GM12878 (cell line): ENCODE measurements around the gene TTC33. TPM values are rescaled to one million over a fixed set of nuclear protein-coding genes. Genes with fewer than 3 reads are reported as not detected.

ENCODE experiments used
- ATAC-seq: fragments of 200-7000 bp; cut with Tn5 transposase; 3 replicates; pipeline ENCODE4 v1.9.1; 2020; ENCODE audit warnings: mild to moderate bottlenecking, moderate library complexity
- BruUV-seq: library from RNA; stranded (reverse); fragments of 400-500 nt; replicated peaks from 2 replicates; lab custom pipeline; 2021; lab: Mats Ljungman, UMichigan
- CTCF ChIA-PET: fragments of 300-600 bp; sonication (Branson Sonifier 250); formaldehyde crosslinking; extraction: SDS; loops from one replicate; lab custom pipeline; 2021; ENCODE audit warnings: inconsistent platforms; lab: Yijun Ruan, JAX
- POLR2A ChIA-PET: fragments of 350-600 bp; formaldehyde crosslinking; extraction: SDS; loops from one replicate; lab custom pipeline; 2021; ENCODE audit warnings: inconsistent platforms; lab: Charles Lee
- RAD21 ChIA-PET: fragments of 300-600 bp; sonication (Branson Sonifier 250); formaldehyde crosslinking; loops from one replicate; lab custom pipeline; 2023; ENCODE audit warnings: antibody characterized with exemption; ENCODE audit not compliant: unreplicated experiment; lab: Charles Lee
- SMC1A ChIA-PET: fragments of 300-600 bp; sonication (Branson Sonifier 250); formaldehyde crosslinking; loops from one replicate; lab custom pipeline; 2023; ENCODE audit not compliant: unreplicated experiment, uncharacterized antibody; lab: Charles Lee
- DNase-seq: peaks from one replicate; pipeline ENCODE4 v3.0.0-alpha.2; 2011; ENCODE audit warnings: low read depth, low spot score
- FAIRE-seq: peaks from 3 replicates; lab custom pipeline; 2011; peaks lifted over from hg19 to GRCh38; lab: Jason Lieb, UNC
- H2AFZ ChIP-seq: 2 replicates; pipeline ENCODE4 v1.6.0; 2011; ENCODE audit warnings: low read depth, low read length, control low read depth; ENCODE audit not compliant: control insufficient read depth
- H3K27ac ChIP-seq: 2 replicates; pipeline ENCODE4 v1.5.1; 2011; ENCODE audit warnings: control low read depth; ENCODE audit not compliant: control insufficient read depth, insufficient read depth
- H3K27me3 ChIP-seq, 2 experiments: replicated peaks in 1 of 2; 2 replicates each; pipeline versions ENCODE4 v1.6.0 to v1.6.1; 2011; ENCODE audit warnings: low read length in 1 of 2; ENCODE audit not compliant: control insufficient read depth in 2 of 2, insufficient read depth in 2 of 2
- H3K36me3 ChIP-seq, 2 experiments: 2 replicates each; pipeline ENCODE4 v1.5.1; 2011; ENCODE audit warnings: low read length in 1 of 2; ENCODE audit not compliant: control insufficient read depth in 2 of 2, insufficient read depth in 2 of 2
- H3K4me1 ChIP-seq: 2 replicates; pipeline ENCODE4 v1.6.1; 2011; ENCODE audit warnings: mild to moderate bottlenecking, low read length, moderate library complexity, mixed read lengths; ENCODE audit not compliant: control insufficient read depth, insufficient read depth
- H3K4me2 ChIP-seq: 2 replicates; pipeline ENCODE4 v1.6.0; 2011; ENCODE audit warnings: control low read depth; ENCODE audit not compliant: control insufficient read depth, insufficient read depth
- H3K4me3 ChIP-seq: fragments of 200-600 bp; sonication (generic); 2 replicates; pipeline ENCODE4 v1.5.1; 2016
- H3K79me2 ChIP-seq: 2 replicates; pipeline ENCODE4 v1.6.0; 2011; ENCODE audit warnings: low read length; ENCODE audit not compliant: control insufficient read depth, insufficient read depth
- H3K9ac ChIP-seq: 2 replicates; pipeline ENCODE4 v1.8.0; 2011; ENCODE audit warnings: low read length, control low read depth, mixed read lengths; ENCODE audit not compliant: control insufficient read depth, insufficient read depth
- H3K9me3 ChIP-seq: replicated peaks from 3 replicates; pipeline ENCODE4 v1.5.1; 2011; ENCODE audit warnings: mild to moderate bottlenecking, low read length; ENCODE audit not compliant: control insufficient read depth, insufficient read depth
- H4K20me1 ChIP-seq: 2 replicates; pipeline ENCODE4 v1.6.0; 2011; ENCODE audit not compliant: control insufficient read depth, insufficient read depth
- ATF3 ChIP-seq: IDR thresholded peaks from 2 replicates; pipeline ENCODE4 v1.6.1; 2011; ENCODE audit warnings: low read depth, mild to moderate bottlenecking, low read length, moderate library complexity, borderline replicate concordance; ENCODE audit errors: extremely low read depth
- HCFC1 ChIP-seq: fragments of 150-350 bp; IDR thresholded peaks from 2 replicates; pipeline ENCODE4 v1.6.1; 2014; ENCODE audit warnings: low read length
- MAX ChIP-seq: IDR thresholded peaks from 2 replicates; pipeline ENCODE4 v1.6.1; 2012; ENCODE audit warnings: low read depth, low read length, improper control_type of control experiment
- MTA3 ChIP-seq: IDR thresholded peaks from 2 replicates; pipeline ENCODE4 v1.6.1; 2012; ENCODE audit warnings: low read length, inconsistent platforms, borderline replicate concordance
- MXI1 ChIP-seq: fragments of 150-350 bp; IDR thresholded peaks from 2 replicates; pipeline ENCODE4 v1.6.1; 2011; ENCODE audit warnings: low read depth, mild to moderate bottlenecking, inconsistent platforms, low read length, improper control_type of control experiment
- PBX3 ChIP-seq: IDR thresholded peaks from 2 replicates; pipeline ENCODE4 v1.6.1; 2011; ENCODE audit warnings: mild to moderate bottlenecking, low read depth, low read length, moderate library complexity; ENCODE audit not compliant: insufficient replicate concordance
- ZBTB33 ChIP-seq: fragments of 450-650 bp; IDR thresholded peaks from 2 replicates; pipeline ENCODE4 v1.6.1; 2017; ENCODE audit warnings: mild to moderate bottlenecking
- ZNF24 ChIP-seq: fragments of 450-650 bp; IDR thresholded peaks from 2 replicates; pipeline ENCODE4 v1.6.1; 2017; ENCODE audit warnings: antibody characterized with exemption, mild to moderate bottlenecking
- ZNF592 ChIP-seq: fragments of 450-650 bp; IDR thresholded peaks from 2 replicates; pipeline ENCODE4 v1.6.1; 2017; ENCODE audit warnings: mild to moderate bottlenecking, moderate library complexity
- ZNF687 ChIP-seq: fragments of 450-650 bp; IDR thresholded peaks from 2 replicates; pipeline ENCODE4 v1.6.1; 2017; ENCODE audit warnings: mild to moderate bottlenecking, moderate library complexity
- WGBS: methylation state at CpG from one replicate; pipeline ENCODE4 v1.1.6; 2016; ENCODE audit warnings: low lambda C conversion rate; ENCODE audit not compliant: insufficient replicate concordance, insufficient coverage; ENCODE audit errors: missing lambda C conversion rate; 5-methylcytosine and 5-hydroxymethylcytosine counted together
- in situ Hi-C: fragments of 300-500 bp; cut with MboI; formaldehyde crosslinking; loops from 9 replicates; pipeline ENCODE4 v1.14.3; 2018; ENCODE audit warnings: mixed read lengths
- intact Hi-C: fragments of 100-400 bp; cut with micrococcal nuclease; formaldehyde crosslinking; loops from one replicate; pipeline ENCODE4 v1.14.2; 2022; ENCODE audit not compliant: unreplicated experiment
- polyA plus RNA-seq, 11 experiments: library from polyadenylated mRNA; depleted of rRNA in 4 of 11; unstranded in 6 of 11; stranded (reverse) in 5 of 11; fragments of >200 nt; fragmentation: Nextera tagmentation in 4 of 11; fragmentation: Illumina TruSeq in 1 of 11; extraction: Ambion mirVana in 4 of 11; extraction: Trizol in 1 of 11; gene quantifications; 1 replicate in 1 of 11; 2 replicates in 10 of 11; pipeline versions ENCODE4 v1.2.1 to v1.2.3, GENCODE V29; 2011 to 2016; ENCODE audit warnings: inconsistent platforms in 2 of 11, missing spikeins in 2 of 11, low read depth in 1 of 11
- total RNA-seq, 4 experiments: library from RNA; depleted of rRNA in 3 of 4; stranded (reverse); fragments of >200 nt in 3 of 4; fragmentation: Illumina TruSeq in 1 of 4; extraction: Trizol in 1 of 4; gene quantifications; 2 replicates each; pipeline versions ENCODE4 v1.2.1 to v1.2.3, GENCODE V29; 2013 to 2021

The TTC33 gene
- total and polyA plus RNA-seq, 10 of the 15 experiments (the other 5 are each of a cell fraction or from before 2014, with no cell fraction given): 7.9 to 22.3 (median 14.6) TPM

- Histone ChIP-seq H3K9ac (no peak overlapping the region), H3K36me3 (no peaks in the 10 kb centered on the region), H3K27ac (no peak overlapping the region), H3K79me2 (no peaks in the 10 kb centered on the region; the same call in 1 of the 2 replicates), H3K4me1 (no peaks in the 10 kb centered on the region), H3K27me3 (no peaks in the 10 kb centered on the region), H2AFZ (no peak overlapping the region), H4K20me1 (no peaks in the 10 kb centered on the region), H3K9me3 (no peaks in the 10 kb centered on the region; the same call in 2 of the 3 replicates), H3K4me3 (no peak overlapping the region), H3K4me2 (no peak overlapping the region)
- 96% methylated on average over 4 of the region's 4 CpGs for WGBS
- FAIRE-seq: no peak
- in situ Hi-C loops (no loop called here), intact Hi-C loops (no loop called here)
- SMC1A ChIA-PET: interaction anchor here (0.6 to 1.2 kb wide), 5 partner anchors 17 to 358 kb away, joined by 3 to 4 read pairs (median 3); no protein-coding TSS in a partner anchor
- POLR2A ChIA-PET: interaction anchor here (0.6 kb wide), 1 partner anchor 80 kb away, joined by 3 read pairs; no protein-coding TSS in a partner anchor
- DNase-seq: no peak
- BruUV-seq: no TSS peak
- RAD21 ChIA-PET: no interaction called here
- ATAC-seq: no peak
- CTCF ChIA-PET: interaction anchor here (0.6 to 2.0 kb wide), 7 partner anchors 8 to 676 kb away, joined by 3 to 7 read pairs (median 5); partner anchors contain the start of gene TTC33
- no peak for TF ChIP-seq HCFC1
- no peak for TF ChIP-seq MTA3
- no peak for TF ChIP-seq ZNF592
- TF ChIP-seq MAX: no peak
- TF ChIP-seq ZBTB33: no peak
- no peak for TF ChIP-seq ATF3
- TF ChIP-seq PBX3: no peak
- no peak for TF ChIP-seq MXI1
- no peak for TF ChIP-seq ZNF24
- no peak for TF ChIP-seq ZNF687
These were observed 9.1 kb downstream of the TTC33 start for GRCh38 chr5:40746703-40747102.
